Bronchial epithelial cell (primary cell): ENCODE data around the gene ACOXL. TPM values are rescaled to one million over a fixed set of nuclear protein-coding genes. Genes with fewer than 3 reads are reported as not detected.

ENCODE experiments used
- DNase-seq: peaks from one replicate; pipeline ENCODE4 v3.0.0-alpha.2; 2010; ENCODE audit warnings: low read depth
- FAIRE-seq: peaks from 2 replicates; lab custom pipeline; 2011; peaks lifted over from hg19 to GRCh38; lab: Jason Lieb, UNC
- H3K27me3 ChIP-seq: 2 replicates; pipeline ENCODE4 v1.5.1; 2011; ENCODE audit warnings: low read length; ENCODE audit not compliant: control insufficient read depth, insufficient read depth
- H3K36me3 ChIP-seq: 2 replicates; pipeline ENCODE4 v1.5.1; 2011; ENCODE audit warnings: low read length; ENCODE audit not compliant: control insufficient read depth, insufficient read depth
- H3K4me3 ChIP-seq: 2 replicates; pipeline ENCODE4 v1.5.1; 2011; ENCODE audit warnings: mild to moderate bottlenecking, low read depth, low read length, control low read depth
- total RNA-seq: library from RNA; depleted of rRNA; stranded (reverse); fragments of >200 nt; gene quantifications from 2 replicates; pipeline ENCODE4 v1.2.1, GENCODE V29; 2014
- TF ChIP-seq, protein P1 (sequence below): IDR thresholded peaks from 2 replicates; pipeline ENCODE4 v1.5.1; 2011; ENCODE audit warnings: mild to moderate bottlenecking, moderate library complexity, low read length, control low read depth, inconsistent platforms; ENCODE audit not compliant: insufficient read depth, severe bottlenecking

Gene ACOXL
- total RNA-seq, 1 donor from 2014 or later, result not detected

DNA sequence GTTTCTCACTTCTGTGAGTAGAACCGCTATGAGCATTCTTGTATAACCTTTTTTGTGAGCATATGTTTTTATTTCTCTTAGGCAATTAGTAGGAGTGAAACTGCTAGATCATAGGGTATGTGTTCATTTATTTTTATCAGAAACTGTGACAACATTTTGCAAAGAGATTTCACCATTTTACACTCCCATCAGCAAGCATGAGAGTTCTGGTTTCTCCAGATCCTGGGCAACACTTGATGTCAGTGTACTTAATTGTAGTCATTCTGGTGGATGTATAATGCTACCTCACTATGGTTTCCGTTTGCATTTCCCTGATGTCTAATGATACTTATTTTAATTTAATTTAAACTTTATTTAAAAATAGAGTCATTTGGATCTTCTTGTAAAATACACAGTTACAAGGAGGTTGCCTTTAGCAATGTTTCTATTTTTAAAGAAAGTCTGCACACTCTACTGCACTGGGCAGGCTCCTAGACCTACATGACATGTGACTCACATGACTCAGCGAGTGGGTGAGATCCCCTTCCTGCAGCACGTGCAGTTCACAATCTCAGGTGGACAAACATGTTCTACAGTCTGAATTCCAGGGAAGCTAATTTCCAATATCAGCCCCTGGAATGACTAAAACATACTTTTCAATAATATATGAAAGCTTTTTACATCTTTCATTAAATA lies 261.3 kb downstream of the ACOXL start:
- TF ChIP-seq, protein P1, sequence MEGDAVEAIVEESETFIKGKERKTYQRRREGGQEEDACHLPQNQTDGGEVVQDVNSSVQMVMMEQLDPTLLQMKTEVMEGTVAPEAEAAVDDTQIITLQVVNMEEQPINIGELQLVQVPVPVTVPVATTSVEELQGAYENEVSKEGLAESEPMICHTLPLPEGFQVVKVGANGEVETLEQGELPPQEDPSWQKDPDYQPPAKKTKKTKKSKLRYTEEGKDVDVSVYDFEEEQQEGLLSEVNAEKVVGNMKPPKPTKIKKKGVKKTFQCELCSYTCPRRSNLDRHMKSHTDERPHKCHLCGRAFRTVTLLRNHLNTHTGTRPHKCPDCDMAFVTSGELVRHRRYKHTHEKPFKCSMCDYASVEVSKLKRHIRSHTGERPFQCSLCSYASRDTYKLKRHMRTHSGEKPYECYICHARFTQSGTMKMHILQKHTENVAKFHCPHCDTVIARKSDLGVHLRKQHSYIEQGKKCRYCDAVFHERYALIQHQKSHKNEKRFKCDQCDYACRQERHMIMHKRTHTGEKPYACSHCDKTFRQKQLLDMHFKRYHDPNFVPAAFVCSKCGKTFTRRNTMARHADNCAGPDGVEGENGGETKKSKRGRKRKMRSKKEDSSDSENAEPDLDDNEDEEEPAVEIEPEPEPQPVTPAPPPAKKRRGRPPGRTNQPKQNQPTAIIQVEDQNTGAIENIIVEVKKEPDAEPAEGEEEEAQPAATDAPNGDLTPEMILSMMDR, result no peak
- no peaks in the 10 kb centered on the region for H3K36me3 ChIP-seq
- H3K27me3 ChIP-seq, result peaks cover 2% of the 10 kb centered on the region
- no peak overlapping the region for H3K4me3 ChIP-seq
- FAIRE-seq (no peak), DNase-seq (peak; percentile 64)

DNA sequence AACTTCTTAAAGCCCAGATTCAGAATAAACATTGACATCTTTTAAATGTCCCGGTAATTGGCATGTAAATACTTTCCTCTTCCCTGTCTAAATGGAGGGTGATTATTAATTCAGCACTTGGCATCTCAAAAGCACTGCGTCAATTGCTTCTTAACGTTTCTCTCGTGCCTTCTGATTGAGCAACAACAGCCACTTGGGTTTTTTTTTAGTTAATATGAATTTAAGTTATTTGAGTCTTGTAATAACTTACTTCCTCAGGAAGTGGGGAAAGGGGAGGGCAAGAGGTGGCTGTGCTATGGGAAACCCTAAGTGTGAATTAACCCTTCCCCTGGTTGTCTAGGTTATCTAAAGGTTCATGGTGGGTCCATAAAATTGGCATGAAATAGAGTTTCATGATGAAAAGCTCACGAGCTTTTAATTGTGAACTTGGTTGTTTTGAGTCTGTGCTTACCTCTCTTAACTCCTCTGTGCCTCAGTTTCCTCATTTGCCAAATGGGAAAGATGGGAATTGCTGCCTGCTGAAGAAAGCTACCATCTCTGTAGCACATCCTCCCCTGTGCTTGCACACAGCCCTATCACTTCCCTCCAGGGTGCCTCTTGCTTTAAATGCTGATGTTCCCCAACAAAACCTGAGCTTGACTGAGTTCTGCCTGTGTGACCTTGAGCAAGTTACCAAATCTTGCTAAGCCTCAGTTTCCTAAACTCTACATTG lies 262.0 kb downstream of the ACOXL start:
- DNase-seq (no peak), FAIRE-seq (no peak)
- H3K4me3 ChIP-seq, result no peak overlapping the region
- peaks cover 2% of the 10 kb centered on the region for H3K27me3 ChIP-seq
- TF ChIP-seq, protein P1, result no peak
- H3K36me3 ChIP-seq, result no peaks in the 10 kb centered on the region

DNA sequence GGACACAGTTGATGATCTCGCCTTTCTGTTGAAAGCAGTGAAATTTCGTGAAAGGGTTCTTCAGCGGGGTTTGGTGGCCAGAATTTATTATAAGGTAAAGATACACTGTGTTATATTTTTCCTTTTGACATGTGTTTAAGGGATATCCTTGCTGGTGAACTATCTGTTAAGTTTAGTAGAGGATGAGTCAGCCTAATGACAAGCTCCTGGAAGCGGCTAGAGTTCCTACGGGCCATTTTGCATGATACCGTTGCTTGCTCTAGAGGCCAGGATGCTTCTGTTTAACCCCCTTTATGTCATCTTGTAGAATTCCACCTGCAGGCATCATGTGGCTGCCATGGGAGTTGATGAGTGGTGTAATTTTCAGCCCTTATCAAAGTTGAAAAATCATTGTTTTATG lies 263.5 kb downstream of the ACOXL start:
- Histone ChIP-seq H3K36me3 (no peaks in the 10 kb centered on the region), H3K4me3 (no peak overlapping the region), H3K27me3 (peaks cover 2% of the 10 kb centered on the region)
- FAIRE-seq (no peak), DNase-seq (no peak)
- TF ChIP-seq, protein P1, result no peak

DNA sequence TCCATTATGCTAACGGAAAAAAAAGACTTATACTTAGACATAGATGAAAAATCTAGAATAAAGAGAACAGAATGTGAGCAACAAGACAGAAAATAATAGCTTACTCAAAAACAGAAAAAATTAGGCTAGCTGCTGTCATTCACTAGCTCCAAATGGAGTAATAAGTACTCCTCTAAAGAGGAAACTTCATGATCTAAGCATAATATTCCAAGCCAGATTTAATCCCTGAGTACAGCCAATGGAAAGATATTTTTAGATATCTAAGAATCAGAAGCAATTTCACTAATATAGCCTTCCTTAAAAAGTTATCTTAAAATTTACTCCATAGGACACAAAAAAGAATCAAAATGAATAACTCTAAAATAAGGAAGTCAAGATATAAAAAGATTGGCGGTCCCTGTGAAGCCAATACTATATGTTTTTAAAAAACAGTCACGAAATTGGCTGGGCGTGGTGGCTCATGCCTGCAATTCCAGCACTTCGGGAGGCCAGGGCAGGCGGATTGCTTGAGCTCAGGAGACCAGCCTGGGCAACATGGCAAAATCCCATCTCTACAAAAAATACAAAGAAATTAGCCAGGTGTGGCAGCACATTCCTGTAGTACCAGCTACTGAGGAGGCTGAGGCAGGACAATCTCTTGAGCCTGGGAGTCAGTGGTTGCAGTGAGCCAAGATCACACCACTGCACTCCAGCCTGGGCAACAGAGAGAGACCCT lies 265.1 kb downstream of the ACOXL start:
- Histone ChIP-seq H3K27me3 (peaks cover 2% of the 10 kb centered on the region), H3K4me3 (no peak overlapping the region)
- FAIRE-seq, result no peak

GRCh38 chr2:110998311-110998710 lies 265.9 kb downstream of the ACOXL start:
- no peak overlapping the region for H3K4me3 ChIP-seq
- no peak for DNase-seq
- H3K27me3 ChIP-seq, result peaks cover 2% of the 10 kb centered on the region
- FAIRE-seq, result no peak
- H3K36me3 ChIP-seq, result no peaks in the 10 kb centered on the region
- TF ChIP-seq, protein P1, result no peak

More for the DNA sequence above, 265.1 kb downstream of the ACOXL start:
- TF ChIP-seq, protein P1, result no peak
- no peaks in the 10 kb centered on the region for H3K36me3 ChIP-seq
- DNase-seq, result no peak
